ENCODE data around the gene CACNA1C. TPM values are rescaled to one million over a fixed set of nuclear protein-coding genes. Genes with fewer than 3 reads are reported as not detected.

CACNA1C gene
- total and polyA plus RNA-seq, 8 donors: 0.31 to 55.8 (median 7.2) TPM

DNA sequence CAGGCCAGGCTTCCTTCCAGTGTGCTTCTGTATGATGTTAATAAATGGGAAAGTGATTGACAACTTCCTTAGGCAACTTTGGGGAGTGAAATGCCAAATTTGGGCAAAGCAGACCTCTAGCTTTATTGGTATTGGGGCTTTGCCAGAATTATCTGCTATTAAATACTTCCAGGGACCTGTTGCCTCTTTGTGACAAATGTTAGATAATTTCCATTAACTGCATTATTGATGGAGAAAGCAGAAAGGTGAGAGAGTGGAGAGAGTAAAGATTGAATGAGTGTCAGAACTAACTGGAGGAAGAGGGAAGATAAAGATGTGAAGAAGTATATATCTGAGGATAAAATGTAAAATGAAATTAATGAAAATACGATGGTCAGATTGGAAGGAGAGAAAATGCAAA is 94.5 kb downstream of the CACNA1C start:
- DNase-seq: no peak
- H3K27me3 ChIP-seq: no peaks in the 10 kb centered on the region
- TF ChIP-seq, protein P1, sequence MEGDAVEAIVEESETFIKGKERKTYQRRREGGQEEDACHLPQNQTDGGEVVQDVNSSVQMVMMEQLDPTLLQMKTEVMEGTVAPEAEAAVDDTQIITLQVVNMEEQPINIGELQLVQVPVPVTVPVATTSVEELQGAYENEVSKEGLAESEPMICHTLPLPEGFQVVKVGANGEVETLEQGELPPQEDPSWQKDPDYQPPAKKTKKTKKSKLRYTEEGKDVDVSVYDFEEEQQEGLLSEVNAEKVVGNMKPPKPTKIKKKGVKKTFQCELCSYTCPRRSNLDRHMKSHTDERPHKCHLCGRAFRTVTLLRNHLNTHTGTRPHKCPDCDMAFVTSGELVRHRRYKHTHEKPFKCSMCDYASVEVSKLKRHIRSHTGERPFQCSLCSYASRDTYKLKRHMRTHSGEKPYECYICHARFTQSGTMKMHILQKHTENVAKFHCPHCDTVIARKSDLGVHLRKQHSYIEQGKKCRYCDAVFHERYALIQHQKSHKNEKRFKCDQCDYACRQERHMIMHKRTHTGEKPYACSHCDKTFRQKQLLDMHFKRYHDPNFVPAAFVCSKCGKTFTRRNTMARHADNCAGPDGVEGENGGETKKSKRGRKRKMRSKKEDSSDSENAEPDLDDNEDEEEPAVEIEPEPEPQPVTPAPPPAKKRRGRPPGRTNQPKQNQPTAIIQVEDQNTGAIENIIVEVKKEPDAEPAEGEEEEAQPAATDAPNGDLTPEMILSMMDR (IDR thresholded peaks at IDR 0.05): no peak
- TF ChIP-seq POLR2AphosphoS5 (IDR thresholded peaks at IDR 0.05) (no peak), EP300 (IDR thresholded peaks at IDR 0.05) (no peak), POLR2A (IDR thresholded peaks at IDR 0.05) (no peak)
- H3K4me1 ChIP-seq: peaks cover 0 to 17% (median 6%) of the 10 kb centered on the region in 4 donors
- no peak overlapping the region for H3K4me3 ChIP-seq
- WGBS, 5 donors: 71 to 92% (median 81%) methylated on average over 1 of the region's 1 CpG
- intact Hi-C loops (cut with DNase I; ENCODE audit: low total_unique reads): no loop called here
- H3K27ac ChIP-seq: no peak overlapping the region
- no peaks in the 10 kb centered on the region for H3K36me3 ChIP-seq
- no peaks in the 10 kb centered on the region for H3K9me3 ChIP-seq

DNA sequence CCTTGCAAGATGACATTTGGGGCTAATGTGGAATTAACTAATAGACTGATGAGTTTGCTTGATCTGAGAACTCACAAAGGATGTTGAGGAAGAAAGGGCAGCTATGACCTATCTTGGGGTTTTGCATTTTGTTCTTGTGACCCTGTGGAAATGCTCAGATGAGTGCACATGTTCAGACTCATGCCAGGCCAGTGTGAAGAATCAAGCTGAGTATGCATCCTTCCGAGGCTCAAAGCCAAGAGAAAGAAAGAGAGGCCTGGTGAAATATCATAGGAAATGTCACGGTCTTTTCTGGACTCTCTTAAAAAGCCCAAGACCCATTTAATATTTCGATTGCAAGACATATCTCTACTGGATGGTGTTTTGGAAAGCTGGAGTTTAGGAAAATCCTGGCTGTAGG is 96.3 kb downstream of the CACNA1C start:
- intact Hi-C loops (cut with DNase I; ENCODE audit: low total_unique reads): no loop called here
- TF ChIP-seq, protein P1 (IDR thresholded peaks at IDR 0.05): no peak
- TF ChIP-seq POLR2AphosphoS5 (IDR thresholded peaks at IDR 0.05) (no peak), EP300 (IDR thresholded peaks at IDR 0.05) (no peak), POLR2A (IDR thresholded peaks at IDR 0.05) (no peak)
- Histone ChIP-seq H3K4me3 (no peak overlapping the region), H3K27ac (no peak overlapping the region), H3K4me1 (peaks cover 0 to 28% (median 11%) of the 10 kb centered on the region in 4 donors), H3K36me3 (no peaks in the 10 kb centered on the region), H3K27me3 (no peaks in the 10 kb centered on the region), H3K9me3 (no peaks in the 10 kb centered on the region)
- WGBS, 5 donors: 62 to 84% (median 81%) methylated on average over 3 of the region's 3 CpGs
- no peak for DNase-seq

DNA sequence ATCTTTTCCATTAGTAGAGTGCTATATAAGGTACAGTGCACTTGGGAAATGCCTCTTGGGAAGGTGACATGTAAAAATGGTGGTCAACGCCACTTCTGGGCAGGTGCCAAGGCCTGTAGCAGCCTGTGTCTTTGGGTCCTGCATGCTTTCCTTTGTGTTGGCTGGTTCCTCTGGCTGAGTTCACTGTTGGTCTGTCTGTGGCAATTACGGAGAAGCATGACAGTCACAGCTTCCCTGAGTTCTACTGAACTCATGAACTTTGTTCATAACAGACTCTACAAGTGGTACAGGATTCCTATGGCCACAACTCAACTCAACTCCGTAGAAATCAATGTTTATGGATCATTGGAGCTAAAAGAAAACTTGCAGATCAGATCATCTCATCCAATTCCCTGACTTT is 98.0 kb downstream of the CACNA1C start:
- no peaks in the 10 kb centered on the region for H3K9me3 ChIP-seq
- H3K27ac ChIP-seq: no peak overlapping the region
- peaks cover 4 to 24% (median 12%) of the 10 kb centered on the region in 4 donors for H3K4me1 ChIP-seq
- H3K27me3 ChIP-seq: no peaks in the 10 kb centered on the region
- TF ChIP-seq, protein P1 (IDR thresholded peaks at IDR 0.05): no peak
- TF ChIP-seq EP300 (IDR thresholded peaks at IDR 0.05) (no peak), POLR2A (IDR thresholded peaks at IDR 0.05) (no peak), POLR2AphosphoS5 (IDR thresholded peaks at IDR 0.05) (no peak)
- intact Hi-C loops (cut with DNase I; ENCODE audit: low total_unique reads): no loop called here
- H3K36me3 ChIP-seq: no peaks in the 10 kb centered on the region
- DNase-seq: no peak
- WGBS, 5 donors: 79 to 89% (median 86%) methylated on average over 3 of the region's 3 CpGs
- H3K4me3 ChIP-seq: no peak overlapping the region

DNA sequence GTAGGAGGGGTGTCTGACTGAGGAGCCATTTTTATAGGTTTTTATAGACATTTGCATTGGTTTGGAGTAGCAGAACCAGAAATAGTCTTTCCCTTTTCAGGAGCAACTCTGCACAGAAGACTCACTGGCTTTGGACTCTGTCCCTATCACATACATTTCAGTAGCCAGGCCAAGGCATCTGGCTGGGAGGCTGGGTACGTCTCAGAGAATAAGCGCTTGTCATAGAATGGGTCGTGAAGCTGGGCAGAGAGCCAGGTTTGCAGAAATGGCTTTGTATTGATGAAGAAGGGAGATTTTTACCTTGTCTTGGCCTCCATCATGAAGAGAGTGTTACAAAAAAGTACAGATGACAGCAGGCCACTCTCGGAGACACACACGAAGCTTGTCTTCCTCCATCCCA is 98.6 kb downstream of the CACNA1C start:
- H3K4me3 ChIP-seq: no peak overlapping the region
- no peaks in the 10 kb centered on the region for H3K36me3 ChIP-seq
- no peaks in the 10 kb centered on the region for H3K27me3 ChIP-seq
- intact Hi-C loops (cut with DNase I; ENCODE audit: low total_unique reads): no loop called here
- WGBS, 5 donors: 72 to 86% (median 85%) methylated on average over 5 of the region's 5 CpGs
- H3K9me3 ChIP-seq: no peaks in the 10 kb centered on the region
- H3K4me1 ChIP-seq: peaks cover 4 to 21% (median 12%) of the 10 kb centered on the region in 4 donors
- no peak overlapping the region for H3K27ac ChIP-seq
- no peak for DNase-seq
- TF ChIP-seq POLR2A (IDR thresholded peaks at IDR 0.05) (no peak), POLR2AphosphoS5 (IDR thresholded peaks at IDR 0.05) (no peak), EP300 (IDR thresholded peaks at IDR 0.05) (no peak)
- TF ChIP-seq, protein P1 (IDR thresholded peaks at IDR 0.05): no peak
